K562 (cell line): ENCODE data around the gene DDR1. TPM values are rescaled to one million over a fixed set of nuclear protein-coding genes. Genes with fewer than 3 reads are reported as not detected.

ENCODE experiments used
- ARID1B ChIP-seq: fragments of 450-650 bp; IDR thresholded peaks from 2 replicates; pipeline ENCODE4 v1.6.1; 2016; ENCODE audit warnings: antibody characterized with exemption, mild to moderate bottlenecking, inconsistent platforms
- CTCFL ChIP-seq: IDR thresholded peaks from 2 replicates; pipeline ENCODE4 v1.6.1; 2011; ENCODE audit warnings: borderline replicate concordance, low read depth, mild to moderate bottlenecking, moderate library complexity, low read length; ENCODE audit not compliant: insufficient read depth, poor library complexity, severe bottlenecking
- DIDO1 ChIP-seq: fragments of 450-650 bp; IDR thresholded peaks from 2 replicates; pipeline ENCODE4 v1.6.1; 2016; ENCODE audit warnings: low read depth, missing biosample characterization, missing genetic modification characterization
- HBP1 ChIP-seq: fragments of 450-650 bp; formaldehyde crosslinking; IDR thresholded peaks from 2 replicates; pipeline ENCODE4 v1.4.0; 2022; ENCODE audit warnings: missing genetic modification characterization
- HNRNPLL ChIP-seq: fragments of 200-400 bp; formaldehyde crosslinking; IDR thresholded peaks from 2 replicates; pipeline ENCODE4 v1.6.1; 2017; ENCODE audit warnings: low read length, low read depth, mild to moderate bottlenecking; ENCODE audit not compliant: poor library complexity, severe bottlenecking
- LARP7 ChIP-seq: fragments of 450-650 bp; IDR thresholded peaks from 2 replicates; pipeline ENCODE4 v1.6.1; 2016
- MED1 ChIP-seq: sonication (generic); formaldehyde crosslinking; IDR thresholded peaks from 2 replicates; pipeline ENCODE4 v1.8.1; 2023; ENCODE audit warnings: missing genetic modification reagents, borderline replicate concordance
- MNT ChIP-seq, 2 experiments: fragments of 450-650 bp; conservative IDR thresholded peaks; 2 replicates each; pipeline ENCODE4 v1.6.1; 2017; ENCODE audit warnings: mild to moderate bottlenecking in 2 of 2, moderate library complexity in 2 of 2
- RNF2 ChIP-seq: sonication (generic); IDR thresholded peaks from 2 replicates; pipeline ENCODE4 v1.6.1; 2016
- SMAD1 ChIP-seq: fragments of 150-350 bp; IDR thresholded peaks from 2 replicates; pipeline ENCODE4 v1.6.1; 2014; ENCODE audit warnings: low read length, low read depth; ENCODE audit not compliant: partially characterized antibody
- SNAPC5 ChIP-seq: fragments of 250-450 bp; sonication (Bioruptor Pico); IDR thresholded peaks from 2 replicates; pipeline ENCODE4 v1.8.0; 2021; ENCODE audit warnings: moderate library complexity, mild to moderate bottlenecking, inconsistent platforms
- TBP ChIP-seq: optimal IDR thresholded peaks from 2 replicates; pipeline ENCODE3; 2011; ENCODE audit warnings: low read depth, low read length, improper control_type of control experiment
- UBTF ChIP-seq, 2 experiments: IDR thresholded peaks; 2 replicates each; pipeline ENCODE4 v1.6.1; 2012; ENCODE audit warnings: improper control_type of control experiment in 2 of 2, low read depth in 2 of 2, low read length in 2 of 2, borderline replicate concordance in 1 of 2
- ZNF444 ChIP-seq: fragments of 250-450 bp; sonication (Bioruptor Pico); IDR thresholded peaks from 2 replicates; pipeline ENCODE4 v1.4.0; 2020; ENCODE audit warnings: mild to moderate bottlenecking, moderate library complexity
- polyA plus RNA-seq, 8 experiments: library from polyadenylated mRNA; depleted of rRNA in 4 of 8; stranded (reverse) in 5 of 8; unstranded in 3 of 8; fragments of >200 nt; fragmentation: Nextera tagmentation in 2 of 8; fragmentation: Illumina TruSeq in 1 of 8; extraction: Ambion mirVana in 2 of 8; extraction: Trizol in 1 of 8; gene quantifications; 2 replicates each; pipeline versions ENCODE4 v1.2.1 to v1.2.3, GENCODE V29; 2011 to 2014; ENCODE audit warnings: inconsistent platforms in 1 of 8, missing spikeins in 1 of 8
- total RNA-seq, 7 experiments: library from RNA; depleted of rRNA in 6 of 7; stranded (reverse); fragments of >200 nt in 6 of 7; fragmentation: Illumina TruSeq in 2 of 7; extraction: Trizol in 2 of 7; gene quantifications; 2 replicates each; pipeline versions ENCODE4 v1.2.1 to v1.2.3, GENCODE V29; 2011 to 2021; ENCODE audit warnings: low replicate concordance in 1 of 7

The DDR1 gene
- total and polyA plus RNA-seq, 9 of the 15 experiments (the other 6 are each of a cell fraction or from before 2014, with no cell fraction given) = 1.4 to 44.6 (median 12.2) TPM

- TF ChIP-seq CTCFL (no peak), DIDO1 (tag) (no peak), UBTF (IDR thresholded peaks at IDR 0.05; ENCODE audit: borderline replicate concordance in 1 of 2, low read depth in 2 of 2, low read length in 2 of 2) (peak; percentile 74 to 80; a peak in 2 of 4 replicates), MED1 (0 out of 2 replicates have a peak, but pooled peaks have one; percentile 38), LARP7 (no peak), MNT (conservative IDR thresholded peaks at IDR 0.05) (peak in 1 of 2 experiments; percentile 29; a peak in 1 of 4 replicates), HBP1 (CRISPR knock-in tag) (0 out of 2 replicates have a peak, but pooled peaks have one; percentile 21), TBP (peak; percentile 23), RNF2 (no peak), SNAPC5 (no peak), SMAD1 (no peak), HNRNPLL (no peak), ARID1B (peak; percentile 57), ZNF444 (no peak)
These were observed 1.9 kb downstream of the DDR1 start (continued) for GRCh38 chr6:30885999-30886896.
